Measurements from ENCODE around the gene ASF1A.

GRCh38 chr6:118935331-118935668 lies 41.3 kb downstream of the ASF1A start:
- TF ChIP-seq CTCF (IDR thresholded peaks at IDR 0.05) (no peak), POLR2A (IDR thresholded peaks at IDR 0.05) (no peak)
